Renal cortex interstitium (tissue), 15 donors: ENCODE results near the gene DNAJA3. TPM values are rescaled to one million over a fixed set of nuclear protein-coding genes. Genes with fewer than 3 reads are reported as not detected.

ENCODE experiments used
- DNase-seq, 11 donors: peaks; one replicate each; pipeline ENCODE4 v3.0.0-alpha.2; 2013; ENCODE audit warnings: low read depth in 9 of 11, low spot score in 4 of 11; ENCODE audit errors: extremely low read depth in 1 of 11
- long read RNA-seq, 16 experiments: transcript quantifications; one replicate each; lab custom pipeline, GENCODE V29; 2026
- polyA plus RNA-seq, 3 donors: library from polyadenylated mRNA; unstranded; fragments of 120-200 nt; gene quantifications; one replicate each; pipeline ENCODE4 v1.2.1, GENCODE V29; 2013; ENCODE audit not compliant: insufficient read length in 3 of 3

DNAJA3 gene
- polyA plus RNA-seq: 10 to 100 TPM; 38.4 to 47.0 (median 40.4) TPM
- long read RNA-seq, donor 1, transcript DNAJA3-201 (12 exons, 2,763 nt): minor isoform, 5 of 21 reads
- long read RNA-seq, donor 1, transcript DNAJA3-202 (11 exons, 2,591 nt): major isoform, 8 of 21 reads
- long read RNA-seq, donor 1, partial matches to known transcripts: 8 of 21 reads
- long read RNA-seq, donor 1, other reads (novel, unspliced or antisense): 0 of 21 reads
- long read RNA-seq, donor 2, partial matches to known transcripts: 0 of 5 reads
- long read RNA-seq, donor 2, other reads (novel, unspliced or antisense): 0 of 5 reads
- long read RNA-seq, donor 3, transcript DNAJA3-202 (11 exons, 2,591 nt): major isoform, 6 of 10 reads
- long read RNA-seq, donor 3, partial matches to known transcripts: 0 of 10 reads
- long read RNA-seq, donor 3, other reads (novel, unspliced or antisense): 0 of 10 reads
- long read RNA-seq, donor 4, partial matches to known transcripts: 0 of 8 reads
- long read RNA-seq, donor 4, other reads (novel, unspliced or antisense): 0 of 8 reads
- long read RNA-seq, donor 5: 0 reads
- long read RNA-seq, donor 6, transcript DNAJA3-202 (11 exons, 2,591 nt): major isoform, 5 of 43 reads
- long read RNA-seq, donor 6, partial matches to known transcripts: 25 of 43 reads
- long read RNA-seq, donor 6, other reads (novel, unspliced or antisense): 8 of 43 reads
- long read RNA-seq, donor 7, transcript DNAJA3-202 (11 exons, 2,591 nt): major isoform, 5 of 9 reads
- long read RNA-seq, donor 7, partial matches to known transcripts: 0 of 9 reads
- long read RNA-seq, donor 7, other reads (novel, unspliced or antisense): 0 of 9 reads
- long read RNA-seq, donor 8: 0 reads
- long read RNA-seq, donor 9, transcript DNAJA3-202 (11 exons, 2,591 nt): major isoform, 9 of 10 reads
- long read RNA-seq, donor 9, partial matches to known transcripts: 0 of 10 reads
- long read RNA-seq, donor 9, other reads (novel, unspliced or antisense): 0 of 10 reads
- long read RNA-seq, donor 10, transcript DNAJA3-202 (11 exons, 2,591 nt): major isoform, 11 of 14 reads
- long read RNA-seq, donor 10, partial matches to known transcripts: 0 of 14 reads
- long read RNA-seq, donor 10, other reads (novel, unspliced or antisense): 0 of 14 reads
- long read RNA-seq, donor 11, transcript DNAJA3-202 (11 exons, 2,591 nt): major isoform, 5 of 8 reads
- long read RNA-seq, donor 11, partial matches to known transcripts: 0 of 8 reads
- long read RNA-seq, donor 11, other reads (novel, unspliced or antisense): 0 of 8 reads
- long read RNA-seq, donor 12, partial matches to known transcripts: 11 of 15 reads
- long read RNA-seq, donor 12, other reads (novel, unspliced or antisense): 0 of 15 reads
- long read RNA-seq, donor 13: 0 reads
- long read RNA-seq, donor 14, partial matches to known transcripts: 0 of 5 reads
- long read RNA-seq, donor 14, other reads (novel, unspliced or antisense): 0 of 5 reads
- long read RNA-seq, donor 15, partial matches to known transcripts: 0 of 3 reads
- long read RNA-seq, donor 15, other reads (novel, unspliced or antisense): 0 of 3 reads
- long read RNA-seq, donor 16, transcript DNAJA3-201 (12 exons, 2,763 nt): minor isoform, 6 of 168 reads
- long read RNA-seq, donor 16, transcript DNAJA3-202 (11 exons, 2,591 nt): major isoform, 19 of 168 reads
- long read RNA-seq, donor 16, partial matches to known transcripts: 80 of 168 reads
- long read RNA-seq, donor 16, other reads (novel, unspliced or antisense): 61 of 168 reads

DNA sequence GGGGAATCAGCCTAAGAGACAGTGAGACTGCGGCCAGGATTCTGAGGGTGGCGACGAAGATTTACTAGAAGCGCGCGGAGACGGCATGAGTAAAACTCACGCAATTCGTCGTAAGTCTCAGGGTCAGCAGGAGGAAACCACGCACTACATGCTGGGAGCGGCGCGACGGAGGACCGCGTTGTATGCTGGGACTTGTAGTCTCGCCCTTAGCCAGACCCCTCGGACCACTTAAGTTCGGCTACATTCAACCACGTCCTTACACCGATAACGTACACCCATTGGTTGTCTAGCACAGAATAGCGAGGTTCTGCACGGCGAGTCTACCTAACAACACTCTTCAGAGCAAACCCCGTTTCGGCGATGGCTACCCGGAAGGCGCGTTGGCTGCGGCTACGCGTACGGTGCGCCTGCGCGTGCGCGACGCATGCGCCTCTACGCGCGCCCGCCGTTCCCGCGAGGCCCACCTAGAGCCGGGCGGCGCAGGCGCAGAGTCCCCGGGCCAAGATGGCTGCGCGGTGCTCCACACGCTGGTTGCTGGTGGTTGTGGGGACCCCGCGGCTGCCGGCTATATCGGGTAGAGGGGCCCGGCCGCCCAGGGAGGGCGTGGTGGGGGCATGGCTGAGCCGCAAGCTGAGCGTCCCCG is at the start of gene DNAJA3:
Gene DNAJA3 (plus strand): TSS at position 491 of the 643 bp plus-strand sequence. CDS start 14 bp downstream, at position 505.
- DNase-seq: peak; percentile 77 to 95 (median 91)

DNA sequence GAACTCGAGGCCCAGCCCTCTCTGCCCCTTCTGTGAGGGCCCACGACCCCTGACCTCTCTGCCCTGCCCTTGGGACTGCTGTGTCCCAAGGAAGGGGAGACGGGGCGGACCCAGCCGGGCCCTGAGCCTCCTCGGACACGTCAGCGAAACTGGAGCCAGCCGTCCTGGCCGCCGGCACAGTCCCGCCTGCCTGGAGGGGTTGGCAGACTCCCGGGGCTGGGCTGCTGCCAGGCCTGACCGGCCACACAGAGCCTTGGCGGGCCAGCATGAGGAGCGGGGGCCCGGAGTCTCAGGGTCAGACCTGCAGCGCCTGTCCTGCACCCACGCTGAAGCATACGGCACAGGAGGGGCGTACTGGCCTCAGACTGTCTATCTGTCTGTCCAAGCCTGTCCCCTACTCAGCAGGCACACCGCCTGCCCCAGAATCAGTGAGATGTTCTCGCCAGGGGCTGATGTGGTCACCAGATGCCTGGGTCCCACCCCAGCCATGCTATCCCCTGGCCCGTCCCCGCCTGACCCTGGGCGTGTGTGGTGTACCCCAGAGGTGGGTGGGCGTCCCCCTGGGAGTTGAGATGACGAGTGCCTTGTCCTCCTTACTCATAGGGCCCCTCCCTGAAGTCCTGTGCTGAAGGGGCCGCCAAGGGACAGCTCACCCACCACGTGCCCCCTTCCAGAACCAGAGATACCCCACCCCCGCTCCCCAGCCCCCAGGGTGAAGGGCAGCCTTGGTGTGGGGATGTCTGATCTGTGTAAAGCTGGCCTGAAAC is 49.4 kb upstream of the DNAJA3 start:
- no peak for DNase-seq

DNA sequence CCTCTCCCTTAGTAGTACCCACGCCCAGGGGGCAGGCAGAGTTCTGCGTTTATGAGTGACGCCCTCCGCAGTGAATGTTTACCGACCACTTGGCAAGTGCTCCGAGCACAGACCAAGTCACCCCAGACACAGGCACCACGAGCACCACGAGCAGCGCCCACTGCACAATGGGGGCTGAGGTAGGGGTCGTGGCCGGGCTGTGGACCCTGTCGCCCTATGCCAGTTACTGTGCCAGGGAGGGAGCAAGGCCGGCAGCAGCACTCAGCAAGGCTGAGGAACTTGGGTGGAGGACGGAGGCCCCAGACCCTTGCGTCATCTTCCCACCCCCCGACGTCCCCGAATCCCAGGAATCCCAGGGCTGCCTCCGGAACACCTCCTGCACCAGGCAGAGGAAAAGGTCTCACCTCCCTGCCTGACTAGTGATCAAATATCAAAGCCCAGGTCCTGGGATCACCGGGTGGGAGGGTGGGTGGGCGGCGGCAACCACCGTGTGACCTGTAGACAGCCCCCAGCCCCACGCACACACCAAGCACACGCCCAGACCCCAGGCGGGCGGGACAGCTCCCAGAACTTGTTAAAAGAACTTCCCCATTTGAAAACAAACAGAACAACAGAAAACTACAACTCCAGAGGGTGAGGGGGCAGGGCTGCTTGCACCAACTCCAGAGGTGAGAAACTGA is 48.6 kb upstream of the DNAJA3 start:
- no peak for DNase-seq

DNA sequence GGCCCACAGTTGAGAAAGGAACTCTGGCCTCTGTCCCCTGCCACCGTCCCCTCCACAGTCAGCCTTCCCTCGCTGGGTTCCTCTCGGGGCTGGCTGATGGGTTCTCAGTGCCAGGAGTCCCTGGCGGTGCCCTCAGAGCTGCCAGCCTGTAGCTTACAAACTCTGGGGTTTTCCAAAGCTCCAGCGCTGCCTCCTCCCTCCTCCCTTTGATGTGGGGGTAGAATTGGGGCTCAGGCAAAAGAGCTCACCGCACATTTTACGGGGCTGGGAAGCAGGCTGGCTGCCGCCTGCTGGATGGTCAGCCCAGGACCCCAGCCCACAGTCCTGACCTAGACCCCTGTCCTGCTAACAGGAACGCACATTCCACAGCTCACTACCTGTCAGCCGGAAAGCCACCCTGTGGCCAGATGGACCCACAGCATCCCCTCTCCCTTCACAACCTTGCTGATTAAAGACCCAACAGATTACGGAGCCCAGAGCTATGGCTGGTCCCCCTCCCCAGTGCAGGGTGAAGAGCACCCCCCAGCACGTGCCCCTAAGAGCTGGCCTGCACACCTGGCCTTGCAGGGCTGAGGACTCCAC is 48.0 kb upstream of the DNAJA3 start:
- DNase-seq: no peak

DNA sequence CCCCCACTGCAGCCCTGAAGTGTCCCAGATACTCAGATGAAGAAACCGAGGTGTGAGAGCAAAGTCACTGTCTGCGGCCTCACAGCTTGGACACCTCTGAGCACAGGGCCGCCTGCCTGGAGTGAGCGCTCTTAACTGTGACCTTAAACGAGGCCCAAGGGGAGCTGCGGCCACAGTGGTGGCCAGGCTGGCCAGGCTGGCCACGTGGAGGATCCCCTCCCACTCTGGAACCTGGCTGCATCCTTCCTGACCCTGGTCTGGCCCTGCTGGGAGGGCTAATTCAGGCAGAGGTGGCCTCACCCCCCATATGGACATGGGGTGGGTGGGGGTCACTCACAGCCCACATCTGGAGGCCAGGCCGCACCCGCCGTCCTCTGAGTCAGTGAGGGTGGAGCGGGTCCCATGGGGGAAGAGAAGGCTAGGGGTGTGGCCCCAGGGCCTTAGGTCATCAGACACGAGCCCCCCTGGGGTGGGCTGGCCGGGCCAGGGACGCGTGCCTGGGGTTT is 47.5 kb upstream of the DNAJA3 start:
- no peak for DNase-seq

DNA sequence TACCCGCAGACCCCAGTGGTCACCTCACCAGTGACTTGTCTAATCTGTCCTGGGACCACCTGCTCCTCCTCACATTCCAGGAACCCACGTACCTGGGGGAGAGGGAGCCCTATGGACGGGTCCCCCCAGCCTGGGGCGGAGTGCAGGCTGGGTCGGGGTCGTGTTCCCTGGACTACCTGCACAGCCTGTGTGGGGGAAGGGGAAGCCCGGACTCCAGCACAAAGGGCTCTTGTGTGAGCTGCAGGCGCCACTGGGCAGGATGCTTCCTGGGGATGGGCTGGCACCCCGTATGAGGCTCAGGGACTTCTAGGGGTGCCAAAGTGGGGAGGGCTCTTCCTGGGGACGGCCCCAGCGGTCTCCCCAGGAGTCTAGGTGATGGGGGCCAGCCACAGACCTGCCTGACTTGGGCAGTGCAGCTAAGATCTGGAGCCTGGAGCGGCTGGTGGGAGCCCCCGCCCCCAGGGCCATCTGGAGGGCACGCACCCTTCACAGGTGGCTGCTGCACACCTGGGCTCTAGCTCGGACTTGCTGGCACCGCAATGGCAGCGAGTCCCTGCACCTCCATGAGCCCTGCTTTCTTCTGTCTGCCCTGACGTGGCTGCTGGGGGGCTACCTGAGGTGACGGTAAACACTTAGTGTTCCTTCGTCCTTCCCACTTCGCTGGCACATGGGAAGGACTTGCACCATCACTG is 46.5 kb upstream of the DNAJA3 start:
- DNase-seq: no peak

DNA sequence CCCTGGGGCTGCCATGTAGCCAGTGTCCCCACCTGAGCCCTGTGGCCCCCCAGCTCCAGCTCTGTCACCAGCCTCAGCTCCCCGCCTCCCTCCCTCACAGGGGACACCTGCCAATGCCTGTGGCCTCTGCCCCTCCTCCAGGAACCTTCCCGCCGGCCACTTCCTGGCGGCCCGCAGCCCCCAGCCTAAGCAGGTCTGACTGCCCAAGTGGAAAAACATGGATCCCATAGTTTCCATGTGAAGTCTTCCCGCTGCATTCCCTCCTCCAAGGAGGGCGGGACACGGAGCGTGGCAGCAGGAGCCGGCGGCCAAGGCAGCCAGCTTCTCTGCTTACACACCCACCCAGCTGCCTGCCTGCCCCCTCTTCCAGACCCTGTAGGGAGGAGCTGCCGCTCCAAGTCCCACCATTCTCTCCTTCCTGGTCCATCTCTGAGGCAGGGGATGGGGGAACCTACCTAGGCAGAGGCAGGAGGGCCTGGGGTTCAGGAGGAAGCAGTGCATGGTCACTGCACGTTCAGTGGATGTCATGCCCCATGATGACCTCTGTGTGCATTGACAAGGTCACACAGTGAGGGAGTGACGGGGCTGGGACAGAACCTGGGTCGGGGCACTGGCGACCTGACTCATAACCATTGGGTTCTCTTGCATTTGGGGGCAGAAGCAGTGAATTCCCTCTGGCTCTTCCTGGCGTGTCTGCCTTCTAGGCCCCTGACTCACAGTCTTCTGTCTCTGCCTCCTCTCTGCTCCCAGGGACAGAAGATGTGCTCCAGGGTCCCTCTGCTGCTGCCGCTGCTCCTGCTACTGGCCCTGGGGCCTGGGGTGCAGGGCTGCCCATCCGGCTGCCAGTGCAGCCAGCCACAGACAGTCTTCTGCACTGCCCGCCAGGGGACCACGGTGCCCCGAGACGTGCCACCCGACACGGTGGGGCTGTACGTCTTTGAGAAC is 45.3 kb upstream of the DNAJA3 start:
- peak in 2 of 11 donors; percentile 66 to 72 for DNase-seq

DNA sequence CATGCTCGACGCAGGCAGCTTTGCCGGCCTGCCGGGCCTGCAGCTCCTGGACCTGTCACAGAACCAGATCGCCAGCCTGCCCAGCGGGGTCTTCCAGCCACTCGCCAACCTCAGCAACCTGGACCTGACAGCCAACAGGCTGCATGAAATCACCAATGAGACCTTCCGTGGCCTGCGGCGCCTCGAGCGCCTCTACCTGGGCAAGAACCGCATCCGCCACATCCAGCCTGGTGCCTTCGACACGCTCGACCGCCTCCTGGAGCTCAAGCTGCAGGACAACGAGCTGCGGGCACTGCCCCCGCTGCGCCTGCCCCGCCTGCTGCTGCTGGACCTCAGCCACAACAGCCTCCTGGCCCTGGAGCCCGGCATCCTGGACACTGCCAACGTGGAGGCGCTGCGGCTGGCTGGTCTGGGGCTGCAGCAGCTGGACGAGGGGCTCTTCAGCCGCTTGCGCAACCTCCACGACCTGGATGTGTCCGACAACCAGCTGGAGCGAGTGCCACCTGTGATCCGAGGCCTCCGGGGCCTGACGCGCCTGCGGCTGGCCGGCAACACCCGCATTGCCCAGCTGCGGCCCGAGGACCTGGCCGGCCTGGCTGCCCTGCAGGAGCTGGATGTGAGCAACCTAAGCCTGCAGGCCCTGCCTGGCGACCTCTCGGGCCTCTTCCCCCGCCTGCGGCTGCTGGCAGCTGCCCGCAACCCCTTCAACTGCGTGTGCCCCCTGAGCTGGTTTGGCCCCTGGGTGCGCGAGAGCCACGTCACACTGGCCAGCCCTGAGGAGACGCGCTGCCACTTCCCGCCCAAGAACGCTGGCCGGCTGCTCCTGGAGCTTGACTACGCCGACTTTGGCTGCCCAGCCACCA is 44.4 kb upstream of the DNAJA3 start:
- no peak for DNase-seq

DNA sequence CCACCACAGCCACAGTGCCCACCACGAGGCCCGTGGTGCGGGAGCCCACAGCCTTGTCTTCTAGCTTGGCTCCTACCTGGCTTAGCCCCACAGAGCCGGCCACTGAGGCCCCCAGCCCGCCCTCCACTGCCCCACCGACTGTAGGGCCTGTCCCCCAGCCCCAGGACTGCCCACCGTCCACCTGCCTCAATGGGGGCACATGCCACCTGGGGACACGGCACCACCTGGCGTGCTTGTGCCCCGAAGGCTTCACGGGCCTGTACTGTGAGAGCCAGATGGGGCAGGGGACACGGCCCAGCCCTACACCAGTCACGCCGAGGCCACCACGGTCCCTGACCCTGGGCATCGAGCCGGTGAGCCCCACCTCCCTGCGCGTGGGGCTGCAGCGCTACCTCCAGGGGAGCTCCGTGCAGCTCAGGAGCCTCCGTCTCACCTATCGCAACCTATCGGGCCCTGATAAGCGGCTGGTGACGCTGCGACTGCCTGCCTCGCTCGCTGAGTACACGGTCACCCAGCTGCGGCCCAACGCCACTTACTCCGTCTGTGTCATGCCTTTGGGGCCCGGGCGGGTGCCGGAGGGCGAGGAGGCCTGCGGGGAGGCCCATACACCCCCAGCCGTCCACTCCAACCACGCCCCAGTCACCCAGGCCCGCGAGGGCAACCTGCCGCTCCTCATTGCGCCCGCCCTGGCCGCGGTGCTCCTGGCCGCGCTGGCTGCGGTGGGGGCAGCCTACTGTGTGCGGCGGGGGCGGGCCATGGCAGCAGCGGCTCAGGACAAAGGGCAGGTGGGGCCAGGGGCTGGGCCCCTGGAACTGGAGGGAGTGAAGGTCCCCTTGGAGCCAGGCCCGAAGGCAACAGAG is 43.5 kb upstream of the DNAJA3 start:
- DNase-seq: no peak

DNA sequence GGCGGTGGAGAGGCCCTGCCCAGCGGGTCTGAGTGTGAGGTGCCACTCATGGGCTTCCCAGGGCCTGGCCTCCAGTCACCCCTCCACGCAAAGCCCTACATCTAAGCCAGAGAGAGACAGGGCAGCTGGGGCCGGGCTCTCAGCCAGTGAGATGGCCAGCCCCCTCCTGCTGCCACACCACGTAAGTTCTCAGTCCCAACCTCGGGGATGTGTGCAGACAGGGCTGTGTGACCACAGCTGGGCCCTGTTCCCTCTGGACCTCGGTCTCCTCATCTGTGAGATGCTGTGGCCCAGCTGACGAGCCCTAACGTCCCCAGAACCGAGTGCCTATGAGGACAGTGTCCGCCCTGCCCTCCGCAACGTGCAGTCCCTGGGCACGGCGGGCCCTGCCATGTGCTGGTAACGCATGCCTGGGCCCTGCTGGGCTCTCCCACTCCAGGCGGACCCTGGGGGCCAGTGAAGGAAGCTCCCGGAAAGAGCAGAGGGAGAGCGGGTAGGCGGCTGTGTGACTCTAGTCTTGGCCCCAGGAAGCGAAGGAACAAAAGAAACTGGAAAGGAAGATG is 42.8 kb upstream of the DNAJA3 start:
- no peak for DNase-seq

DNA sequence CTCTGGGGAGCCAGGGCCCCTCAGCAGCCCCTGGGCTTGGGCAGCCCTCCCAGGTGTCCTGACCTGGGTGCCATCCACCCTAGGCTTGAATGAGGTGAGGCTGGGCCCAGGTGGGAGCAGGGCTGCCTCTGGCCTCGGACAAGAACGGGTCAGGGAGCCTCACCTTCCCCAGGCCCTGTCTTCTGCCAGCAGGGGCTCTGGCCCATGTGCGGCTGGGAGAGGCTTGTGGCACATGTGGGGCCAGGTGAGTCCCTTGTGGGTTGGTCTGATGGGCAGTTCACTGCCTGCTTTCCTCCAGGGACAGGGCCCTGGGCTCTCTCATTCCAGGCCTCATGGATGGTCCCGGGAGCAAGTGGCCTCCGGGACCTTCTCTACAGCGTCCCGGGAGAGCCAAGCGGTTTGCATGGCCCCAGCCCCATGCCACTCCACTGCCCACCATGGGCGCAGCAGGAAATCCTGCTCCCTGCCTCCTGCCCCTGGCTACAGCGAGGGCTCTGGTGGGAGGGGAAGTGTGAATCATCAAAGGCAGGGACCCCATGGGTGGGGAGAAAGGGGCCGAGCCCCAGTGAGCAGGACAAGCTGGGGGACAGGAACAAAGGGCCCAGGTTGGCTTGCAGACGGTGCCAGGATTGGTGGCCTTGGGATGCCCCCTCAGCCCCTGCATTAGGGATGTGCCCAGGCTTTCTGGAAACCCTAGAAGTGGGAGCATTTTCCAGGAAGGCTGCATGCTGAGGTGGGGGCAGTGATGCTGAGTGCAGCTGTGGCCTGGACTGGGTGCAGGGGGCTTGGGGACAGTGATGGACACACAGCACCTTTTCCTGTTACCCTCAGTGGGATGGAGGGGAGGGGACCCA is 41.9 kb upstream of the DNAJA3 start:
- no peak for DNase-seq
